HepG2 (cell line): Measurements from ENCODE around the gene STK36. TPM values are rescaled to one million over a fixed set of nuclear protein-coding genes. Genes with fewer than 3 reads are reported as not detected.
A peak's percentile ranks its signal among the peaks of the same experiment; 100 is the strongest.

ENCODE experiments used
- ARNT2 ChIP-seq: sonication (generic); formaldehyde crosslinking; IDR thresholded peaks from 2 replicates; pipeline ENCODE4 v1.8.0; 2022; ENCODE audit warnings: mild to moderate bottlenecking, low read depth, missing genetic modification reagents, moderate library complexity
- BHLHE40 ChIP-seq: IDR thresholded peaks from 2 replicates; pipeline ENCODE4 v1.6.1; 2011; ENCODE audit warnings: low read length, improper control_type of control experiment
- HCFC1 ChIP-seq: fragments of 150-350 bp; IDR thresholded peaks from 2 replicates; pipeline ENCODE4 v1.6.1; 2014; ENCODE audit warnings: low read depth, low read length
- KAT7 ChIP-seq: IDR thresholded peaks from 2 replicates; pipeline ENCODE4 v1.6.1; 2018; ENCODE audit warnings: borderline replicate concordance, missing compliant biosample characterization
- KMT2B ChIP-seq: IDR thresholded peaks from 2 replicates; pipeline ENCODE4 v1.6.1; 2016; ENCODE audit warnings: missing genetic modification reagents, missing compliant biosample characterization
- MXI1 ChIP-seq: IDR thresholded peaks from 3 replicates; pipeline ENCODE4 v1.6.1; 2012; ENCODE audit warnings: low read depth, low read length, inconsistent platforms, borderline replicate concordance
- RBFOX2 ChIP-seq: fragments of 200-400 bp; formaldehyde crosslinking; IDR thresholded peaks from 2 replicates; pipeline ENCODE4 v1.6.1; 2017; ENCODE audit warnings: low read depth, mild to moderate bottlenecking, low read length
- SAP130 ChIP-seq: IDR thresholded peaks from 2 replicates; pipeline ENCODE4 v1.6.1; 2016; ENCODE audit warnings: low read depth
- SMYD3 ChIP-seq: sonication (generic); formaldehyde crosslinking; IDR thresholded peaks from 2 replicates; pipeline ENCODE4 v1.8.1; 2023; ENCODE audit warnings: mild to moderate bottlenecking, missing genetic modification reagents
- SNAI1 ChIP-seq: sonication (generic); formaldehyde crosslinking; IDR thresholded peaks from 2 replicates; pipeline ENCODE4 v1.5.0; 2020; ENCODE audit warnings: mild to moderate bottlenecking, missing genetic modification reagents, borderline replicate concordance
- SOX13 ChIP-seq, 3 experiments: fragments of 450-650 bp in 1 of 3; sonication (generic) in 1 of 3; formaldehyde crosslinking in 1 of 3; IDR thresholded peaks in 2 of 3; conservative IDR thresholded peaks in 1 of 3; 2 replicates each; pipeline versions ENCODE4 v1.5.0 to v1.6.1; 2016 to 2020; ENCODE audit warnings: antibody characterized with exemption in 1 of 3, mild to moderate bottlenecking in 1 of 3, missing compliant biosample characterization in 1 of 3, missing genetic modification reagents in 1 of 3, moderate library complexity in 1 of 3
- TEAD3 ChIP-seq: optimal IDR thresholded peaks from 2 replicates; pipeline ENCODE3; 2016; ENCODE audit warnings: borderline replicate concordance
- ZBTB42 ChIP-seq: sonication (generic); formaldehyde crosslinking; IDR thresholded peaks from 2 replicates; pipeline ENCODE4 v1.5.0; 2020; ENCODE audit warnings: mild to moderate bottlenecking, missing genetic modification reagents
- ZBTB7B ChIP-seq: sonication (generic); formaldehyde crosslinking; IDR thresholded peaks from 2 replicates; pipeline ENCODE4 v1.4.0; 2020; ENCODE audit warnings: missing genetic modification reagents
- ZEB1 ChIP-seq: IDR thresholded peaks from 2 replicates; pipeline ENCODE4 v1.6.1; 2012; ENCODE audit warnings: mild to moderate bottlenecking, low read depth, inconsistent platforms; ENCODE audit not compliant: insufficient replicate concordance
- ZKSCAN1 ChIP-seq: fragments of 150-350 bp; IDR thresholded peaks from 2 replicates; pipeline ENCODE4 v1.6.1; 2014; ENCODE audit warnings: low read length
- ZNF264 ChIP-seq: sonication (generic); formaldehyde crosslinking; IDR thresholded peaks from 2 replicates; pipeline ENCODE4 v1.4.0; 2020; ENCODE audit warnings: missing genetic modification reagents
- ZNF30 ChIP-seq: sonication (generic); formaldehyde crosslinking; IDR thresholded peaks from 2 replicates; pipeline ENCODE4 v1.5.0; 2020; ENCODE audit warnings: mild to moderate bottlenecking, missing genetic modification reagents
- ZNF431 ChIP-seq: sonication (generic); formaldehyde crosslinking; IDR thresholded peaks from 2 replicates; pipeline ENCODE4 v1.9.0; 2022; ENCODE audit warnings: missing genetic modification reagents, low read depth, mild to moderate bottlenecking, borderline replicate concordance
- ZNF496 ChIP-seq: sonication (generic); formaldehyde crosslinking; IDR thresholded peaks from 2 replicates; pipeline ENCODE4 v1.8.1; 2023; ENCODE audit warnings: mild to moderate bottlenecking, moderate library complexity, missing genetic modification reagents; ENCODE audit not compliant: insufficient replicate concordance
- ZNF501 ChIP-seq: sonication (generic); formaldehyde crosslinking; IDR thresholded peaks from 2 replicates; pipeline ENCODE4 v1.5.1; 2020; ENCODE audit warnings: mild to moderate bottlenecking, moderate library complexity, missing genetic modification reagents
- ZNF747 ChIP-seq: sonication (generic); formaldehyde crosslinking; IDR thresholded peaks from 2 replicates; pipeline ENCODE4 v1.8.1; 2023; ENCODE audit warnings: missing genetic modification reagents, mild to moderate bottlenecking, borderline replicate concordance
- polyA plus RNA-seq, 8 experiments: library from polyadenylated mRNA; depleted of rRNA in 3 of 8; stranded (reverse) in 7 of 8; unstranded in 1 of 8; fragments of >200 nt; fragmentation: Illumina TruSeq in 4 of 8; extraction: Trizol in 4 of 8; gene quantifications; 2 replicates each; pipeline versions ENCODE4 v1.2.1 to v1.2.3, GENCODE V29; 2011 to 2016; ENCODE audit warnings: low read depth in 4 of 8, missing spikeins in 1 of 8, mixed read lengths in 1 of 8; ENCODE audit not compliant: insufficient read depth in 1 of 8
- total RNA-seq, 5 experiments: library from RNA; depleted of rRNA; stranded (reverse); fragments of >200 nt; fragmentation: Illumina TruSeq; extraction: Trizol; gene quantifications; 2 replicates each; pipeline ENCODE4 v1.2.3, GENCODE V29; 2016; ENCODE audit warnings: low read depth in 1 of 5
- TF ChIP-seq, protein P1 (sequence below): sonication (generic); formaldehyde crosslinking; IDR thresholded peaks from 2 replicates; pipeline ENCODE4 v1.4.0; 2020; ENCODE audit warnings: missing genetic modification reagents, mild to moderate bottlenecking, borderline replicate concordance
- TF ChIP-seq, protein P2 (sequence below): sonication (generic); formaldehyde crosslinking; conservative IDR thresholded peaks from 2 replicates; pipeline ENCODE4 v1.4.0; 2020; ENCODE audit warnings: missing genetic modification reagents
- TF ChIP-seq, protein P3 (sequence below): sonication (generic); formaldehyde crosslinking; IDR thresholded peaks from 2 replicates; pipeline ENCODE4 v1.4.0; 2020; ENCODE audit warnings: mild to moderate bottlenecking, missing genetic modification reagents
- TF ChIP-seq, protein P4 (sequence below): sonication (generic); formaldehyde crosslinking; IDR thresholded peaks from 2 replicates; pipeline ENCODE4 v1.5.0; 2020; ENCODE audit warnings: mild to moderate bottlenecking, low read depth, missing genetic modification reagents, borderline replicate concordance

Gene STK36
- total and polyA plus RNA-seq, 2 of the 13 experiments (the other 11 are each of a cell fraction or from before 2014, with no cell fraction given) = 45.9 to 83.5 TPM

DNA sequence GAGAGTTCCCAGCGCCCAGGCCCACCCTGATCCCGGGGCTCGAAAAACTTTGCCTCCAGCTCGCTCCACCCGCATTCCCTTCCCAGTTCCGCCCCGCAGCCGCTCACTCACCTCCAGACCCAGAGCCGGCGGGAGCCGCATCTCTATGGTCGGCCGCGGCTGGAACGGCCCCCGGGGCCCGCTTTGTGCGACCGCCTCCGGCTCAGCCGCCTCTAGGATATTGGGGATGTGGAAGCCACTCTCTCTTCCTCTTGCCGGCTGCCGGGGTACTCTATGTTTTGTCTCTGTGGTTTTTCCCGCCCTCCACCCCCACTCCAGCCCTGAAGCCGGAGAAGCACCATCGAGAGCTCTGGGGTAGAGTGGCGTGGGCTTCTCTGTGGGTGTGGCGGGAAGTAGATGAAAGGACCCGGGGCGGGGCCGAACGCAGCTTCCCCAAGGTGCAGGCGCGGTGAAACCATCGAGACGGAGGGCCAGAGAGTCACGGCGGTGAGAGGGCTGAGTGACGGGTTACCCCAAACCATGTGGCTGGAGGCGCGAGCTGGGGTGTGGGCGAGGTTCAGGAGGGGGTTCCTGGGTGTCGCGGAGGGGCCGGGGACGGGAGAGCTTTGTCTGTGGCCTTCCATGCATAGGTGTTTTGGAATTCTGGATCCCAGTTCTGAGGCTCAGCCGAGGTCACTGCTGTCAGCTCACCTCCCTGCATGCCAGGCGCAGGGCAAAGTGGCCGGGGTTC lies 12.5 kb upstream of the STK36 start, which contains the start of the genes BCS1L and ZNF142 (continued):
- TF ChIP-seq ZNF431 (CRISPR knock-in tag) (0 out of 2 replicates have a peak, but pooled peaks have one; percentile 69), SNAI1 (CRISPR knock-in tag) (peak; percentile 95), SMYD3 (no peak; the same call in 1 of the 2 replicates), ZNF747 (CRISPR knock-in tag) (no peak; the same call in 1 of the 2 replicates), HCFC1 (peak; percentile 40), MXI1 (peak; percentile 96; the same call in 1 of the 3 replicates), ZEB1 (peak; percentile 76), ZNF501 (CRISPR knock-in tag) (peak; percentile 83), KMT2B (CRISPR knock-in tag) (peak; percentile 89), SAP130 (CRISPR knock-in tag) (peak; percentile 99), ZNF264 (no peak), KAT7 (peak; percentile 89; the same call in 1 of the 2 replicates), ZNF30 (CRISPR knock-in tag) (peak; percentile 34), ZBTB42 (CRISPR knock-in tag) (0 out of 2 replicates have a peak, but pooled peaks have one; percentile 28), SOX13 (IDR thresholded peaks at IDR 0.05) (no peak), SOX13 (CRISPR knock-in tag; conservative IDR thresholded peaks at IDR 0.05 in 1 of 2, IDR thresholded peaks at IDR 0.05 in 1 of 2) (peak in 1 of 2 experiments; percentile 19; a peak in 1 of 4 replicates), RBFOX2 (peak; percentile 82), TEAD3 (CRISPR knock-in tag) (peak; percentile 67), ZNF496 (CRISPR knock-in tag) (no peak), ARNT2 (CRISPR knock-in tag) (peak; percentile 36; the same call in 1 of the 2 replicates), ZKSCAN1 (no peak), ZBTB7B (peak; percentile 13), BHLHE40 (0 out of 2 replicates have a peak, but pooled peaks have one; percentile 5)
- TF ChIP-seq, protein P1, sequence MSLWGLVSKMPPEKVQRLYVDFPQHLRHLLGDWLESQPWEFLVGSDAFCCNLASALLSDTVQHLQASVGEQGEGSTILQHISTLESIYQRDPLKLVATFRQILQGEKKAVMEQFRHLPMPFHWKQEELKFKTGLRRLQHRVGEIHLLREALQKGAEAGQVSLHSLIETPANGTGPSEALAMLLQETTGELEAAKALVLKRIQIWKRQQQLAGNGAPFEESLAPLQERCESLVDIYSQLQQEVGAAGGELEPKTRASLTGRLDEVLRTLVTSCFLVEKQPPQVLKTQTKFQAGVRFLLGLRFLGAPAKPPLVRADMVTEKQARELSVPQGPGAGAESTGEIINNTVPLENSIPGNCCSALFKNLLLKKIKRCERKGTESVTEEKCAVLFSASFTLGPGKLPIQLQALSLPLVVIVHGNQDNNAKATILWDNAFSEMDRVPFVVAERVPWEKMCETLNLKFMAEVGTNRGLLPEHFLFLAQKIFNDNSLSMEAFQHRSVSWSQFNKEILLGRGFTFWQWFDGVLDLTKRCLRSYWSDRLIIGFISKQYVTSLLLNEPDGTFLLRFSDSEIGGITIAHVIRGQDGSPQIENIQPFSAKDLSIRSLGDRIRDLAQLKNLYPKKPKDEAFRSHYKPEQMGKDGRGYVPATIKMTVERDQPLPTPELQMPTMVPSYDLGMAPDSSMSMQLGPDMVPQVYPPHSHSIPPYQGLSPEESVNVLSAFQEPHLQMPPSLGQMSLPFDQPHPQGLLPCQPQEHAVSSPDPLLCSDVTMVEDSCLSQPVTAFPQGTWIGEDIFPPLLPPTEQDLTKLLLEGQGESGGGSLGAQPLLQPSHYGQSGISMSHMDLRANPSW (CRISPR knock-in tag) = peak; percentile 22; the same call in 1 of the 2 replicates
- TF ChIP-seq, protein P2, sequence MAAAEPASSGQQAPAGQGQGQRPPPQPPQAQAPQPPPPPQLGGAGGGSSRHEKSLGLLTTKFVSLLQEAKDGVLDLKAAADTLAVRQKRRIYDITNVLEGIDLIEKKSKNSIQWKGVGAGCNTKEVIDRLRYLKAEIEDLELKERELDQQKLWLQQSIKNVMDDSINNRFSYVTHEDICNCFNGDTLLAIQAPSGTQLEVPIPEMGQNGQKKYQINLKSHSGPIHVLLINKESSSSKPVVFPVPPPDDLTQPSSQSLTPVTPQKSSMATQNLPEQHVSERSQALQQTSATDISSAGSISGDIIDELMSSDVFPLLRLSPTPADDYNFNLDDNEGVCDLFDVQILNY (CRISPR knock-in tag) = peak; percentile 87; the same call in 1 of the 2 replicates
- TF ChIP-seq, protein P3, sequence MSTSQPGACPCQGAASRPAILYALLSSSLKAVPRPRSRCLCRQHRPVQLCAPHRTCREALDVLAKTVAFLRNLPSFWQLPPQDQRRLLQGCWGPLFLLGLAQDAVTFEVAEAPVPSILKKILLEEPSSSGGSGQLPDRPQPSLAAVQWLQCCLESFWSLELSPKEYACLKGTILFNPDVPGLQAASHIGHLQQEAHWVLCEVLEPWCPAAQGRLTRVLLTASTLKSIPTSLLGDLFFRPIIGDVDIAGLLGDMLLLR = peak; percentile 96
- TF ChIP-seq, protein P4, sequence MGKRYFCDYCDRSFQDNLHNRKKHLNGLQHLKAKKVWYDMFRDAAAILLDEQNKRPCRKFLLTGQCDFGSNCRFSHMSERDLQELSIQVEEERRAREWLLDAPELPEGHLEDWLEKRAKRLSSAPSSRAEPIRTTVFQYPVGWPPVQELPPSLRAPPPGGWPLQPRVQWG = no peak
